Suprapubic skin (tissue), 4 donors: ENCODE data around the gene FAM3C. TPM values are rescaled to one million over a fixed set of nuclear protein-coding genes. Genes with fewer than 3 reads are reported as not detected.

Source experiments
- DNase-seq, 2 donors: peaks; one replicate each; pipeline ENCODE4 v3.0.0-alpha.2; 2019; ENCODE audit warnings: low spot score in 2 of 2
- H3K27ac ChIP-seq: fragments of 200-600 bp; sonication (generic); one replicate; pipeline ENCODE4 v1.5.1; 2019
- H3K27me3 ChIP-seq: fragments of 200-600 bp; sonication (generic); one replicate; pipeline ENCODE4 v1.5.1; 2019
- H3K36me3 ChIP-seq: fragments of 200-600 bp; sonication (generic); one replicate; pipeline ENCODE4 v1.5.1; 2019
- H3K4me1 ChIP-seq: fragments of 200-600 bp; sonication (generic); one replicate; pipeline ENCODE4 v1.5.1; 2019
- H3K4me3 ChIP-seq: fragments of 200-600 bp; sonication (generic); one replicate; pipeline ENCODE4 v1.5.1; 2019; ENCODE audit warnings: mild to moderate bottlenecking
- H3K9me3 ChIP-seq: fragments of 200-600 bp; sonication (generic); one replicate; pipeline ENCODE4 v1.5.1; 2019
- CTCF ChIP-seq, 2 donors: fragments of 200-600 bp in 1 of 2; fragments of 450-650 bp in 1 of 2; sonication (generic) in 1 of 2; IDR thresholded peaks; one replicate each; pipeline ENCODE4 v1.5.1; 2016 to 2019; ENCODE audit warnings: antibody characterized with exemption in 2 of 2, mild to moderate bottlenecking in 1 of 2, moderate library complexity in 1 of 2
- EP300 ChIP-seq: sonication (generic); formaldehyde crosslinking; IDR thresholded peaks from one replicate; pipeline ENCODE4 v1.6.1; 2017; ENCODE audit warnings: antibody characterized with exemption
- POLR2A ChIP-seq, 2 donors: fragments of 450-650 bp; IDR thresholded peaks; one replicate each; pipeline ENCODE4 v1.6.1; 2017; ENCODE audit warnings: antibody characterized with exemption in 2 of 2, mild to moderate bottlenecking in 2 of 2, moderate library complexity in 2 of 2
- POLR2AphosphoS5 ChIP-seq, 3 donors: sonication (generic); formaldehyde crosslinking; IDR thresholded peaks; one replicate each; pipeline ENCODE4 v1.6.1; 2017; ENCODE audit warnings: antibody characterized with exemption in 3 of 3
- WGBS: methylation state at CpG from one replicate; pipeline ENCODE4 v1.1.5; 2018; 5-methylcytosine and 5-hydroxymethylcytosine counted together
- total RNA-seq, 4 donors: library from RNA; depleted of rRNA; stranded (reverse); fragments of >200 nt; gene quantifications; one replicate each; pipeline ENCODE4 v1.1.0, GENCODE V29; 2016

FAM3C gene
- total RNA-seq, 4 donors from 2014 or later: 31.8 to 39.1 (median 35.9) TPM

DNA sequence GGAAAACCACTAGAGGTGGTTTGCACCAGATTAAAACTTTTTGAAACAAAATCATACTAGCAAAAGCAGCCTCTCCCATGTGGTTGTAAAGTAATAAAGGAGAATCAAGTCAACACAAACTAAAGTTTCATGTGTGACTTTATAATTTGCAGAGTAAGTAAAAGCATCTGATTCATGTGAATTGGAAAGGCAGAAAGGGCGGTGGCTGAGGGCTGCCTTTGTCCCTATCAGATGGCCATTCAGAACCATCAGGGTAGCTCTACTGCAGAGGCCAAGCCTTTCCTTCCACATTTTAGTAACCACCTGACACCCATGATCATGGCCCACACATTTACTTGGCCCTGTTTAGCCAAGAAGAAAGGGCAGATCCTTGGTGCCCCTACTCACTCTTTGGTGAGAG lies 51.6 kb downstream of the FAM3C start:
- Histone ChIP-seq H3K27me3 (no peaks in the 10 kb centered on the region), H3K27ac (no peak overlapping the region), H3K4me3 (no peak overlapping the region), H3K4me1 (no peaks in the 10 kb centered on the region), H3K9me3 (no peaks in the 10 kb centered on the region), H3K36me3 (no peaks in the 10 kb centered on the region)
- no peak for TF ChIP-seq EP300
- no peak for TF ChIP-seq POLR2AphosphoS5 (IDR thresholded peaks at IDR 0.05)
- no peak for TF ChIP-seq CTCF (IDR thresholded peaks at IDR 0.05)
- TF ChIP-seq POLR2A (IDR thresholded peaks at IDR 0.05): no peak
- WGBS: 93% methylated on average over 1 of the region's 1 CpG
- no peak for DNase-seq

DNA sequence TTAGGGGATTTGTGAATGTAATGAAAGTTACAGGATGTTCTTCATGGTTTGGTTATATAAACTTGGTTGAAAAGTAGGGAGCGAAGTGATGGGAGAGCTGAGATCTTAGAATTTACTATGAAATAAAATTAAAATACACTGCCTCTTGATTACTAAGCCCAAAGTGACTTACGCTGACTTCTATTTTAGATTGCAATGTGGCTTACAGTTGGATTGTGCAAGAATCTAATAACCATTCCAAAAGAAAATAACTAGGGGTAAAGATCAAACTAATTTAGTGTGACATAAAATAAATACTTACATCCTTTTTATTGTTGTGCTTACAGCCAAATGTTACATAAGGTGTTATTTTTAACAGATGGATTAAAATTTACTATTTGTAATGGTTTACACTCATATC lies 52.0 kb downstream of the FAM3C start:
- DNase-seq: no peak
- H3K27ac ChIP-seq: no peak overlapping the region
- H3K36me3 ChIP-seq: no peaks in the 10 kb centered on the region
- TF ChIP-seq EP300 (no peak), POLR2A (IDR thresholded peaks at IDR 0.05) (no peak), POLR2AphosphoS5 (IDR thresholded peaks at IDR 0.05) (no peak), CTCF (IDR thresholded peaks at IDR 0.05) (no peak)
- no peak overlapping the region for H3K4me3 ChIP-seq
- WGBS: 83% methylated on average over 2 of the region's 2 CpGs
- H3K4me1 ChIP-seq: no peaks in the 10 kb centered on the region
- H3K27me3 ChIP-seq: no peaks in the 10 kb centered on the region
- no peaks in the 10 kb centered on the region for H3K9me3 ChIP-seq

GRCh38 chr7:121343302-121343701 lies 52.8 kb downstream of the FAM3C start:
- 80% methylated on average over 3 of the region's 3 CpGs for WGBS
- Histone ChIP-seq H3K4me3 (no peak overlapping the region), H3K9me3 (no peaks in the 10 kb centered on the region), H3K27me3 (no peaks in the 10 kb centered on the region), H3K4me1 (no peaks in the 10 kb centered on the region), H3K27ac (no peak overlapping the region), H3K36me3 (no peaks in the 10 kb centered on the region)
- DNase-seq: no peak
- TF ChIP-seq EP300: no peak
- no peak for TF ChIP-seq POLR2AphosphoS5 (IDR thresholded peaks at IDR 0.05)
- no peak for TF ChIP-seq POLR2A (IDR thresholded peaks at IDR 0.05)
- TF ChIP-seq CTCF (IDR thresholded peaks at IDR 0.05): no peak

- TF ChIP-seq POLR2A (IDR thresholded peaks at IDR 0.05) (no peak), EP300 (no peak), CTCF (IDR thresholded peaks at IDR 0.05) (no peak), POLR2AphosphoS5 (IDR thresholded peaks at IDR 0.05) (no peak)
- H3K27me3 ChIP-seq: no peaks in the 10 kb centered on the region
- no peaks in the 10 kb centered on the region for H3K9me3 ChIP-seq
- no peaks in the 10 kb centered on the region for H3K36me3 ChIP-seq
- WGBS: 92% methylated on average over 4 of the region's 4 CpGs
- H3K27ac ChIP-seq: no peak overlapping the region
- H3K4me1 ChIP-seq: no peaks in the 10 kb centered on the region
- no peak for DNase-seq
- H3K4me3 ChIP-seq: no peak overlapping the region
These were observed 53.5 kb downstream of the FAM3C start for GRCh38 chr7:121342631-121343030.

GRCh38 chr7:121341933-121342332 lies 54.2 kb downstream of the FAM3C start:
- Histone ChIP-seq H3K4me3 (no peak overlapping the region), H3K9me3 (no peaks in the 10 kb centered on the region), H3K36me3 (no peaks in the 10 kb centered on the region), H3K27me3 (no peaks in the 10 kb centered on the region), H3K4me1 (no peaks in the 10 kb centered on the region), H3K27ac (no peak overlapping the region)
- TF ChIP-seq POLR2A (IDR thresholded peaks at IDR 0.05) (no peak), EP300 (no peak), CTCF (IDR thresholded peaks at IDR 0.05) (no peak), POLR2AphosphoS5 (IDR thresholded peaks at IDR 0.05) (no peak)
- no peak for DNase-seq
